Measurements from ENCODE around the gene CEMP1. TPM values are rescaled to one million over a fixed set of nuclear protein-coding genes. Genes with fewer than 3 reads are reported as not detected.

The CEMP1 gene
- total and polyA plus RNA-seq, 11 donors: 0.04 to 0.27 (median 0.18) TPM; not detected in 8

GRCh38 chr16:2494616-2495015 is 36.6 kb downstream of the CEMP1 start:
- Histone ChIP-seq H3K9me3 (no peaks in the 10 kb centered on the region), H3K27me3 (no peaks in the 10 kb centered on the region), H3K4me1 (peaks cover 0 to 30% (median 27%) of the 10 kb centered on the region in 12 donors), H3K36me3 (peaks cover 0 to 16% (median 3%) of the 10 kb centered on the region in 9 donors), H3K4me3 (no peak overlapping the region), H3K27ac (no peak overlapping the region)
- intact Hi-C loops (cut with DNase I): loop anchor here in 7 of 10 donors (5.0 to 10.0 kb wide), 6 partner anchors 60 to 300 kb away; partner anchors contain the start of genes ABCA3 (in 1 of the 7), CASKIN1 (in 1 of the 7) and CCNF (in 1 of the 7)
- 77 to 83% (median 81%) methylated on average over 5 of the region's 5 CpGs for WGBS, 4 donors
- DNase-seq (no peak), ATAC-seq (no peak)
- no peak for TF ChIP-seq POLR2A (IDR thresholded peaks at IDR 0.05)
- TF ChIP-seq, protein P1, sequence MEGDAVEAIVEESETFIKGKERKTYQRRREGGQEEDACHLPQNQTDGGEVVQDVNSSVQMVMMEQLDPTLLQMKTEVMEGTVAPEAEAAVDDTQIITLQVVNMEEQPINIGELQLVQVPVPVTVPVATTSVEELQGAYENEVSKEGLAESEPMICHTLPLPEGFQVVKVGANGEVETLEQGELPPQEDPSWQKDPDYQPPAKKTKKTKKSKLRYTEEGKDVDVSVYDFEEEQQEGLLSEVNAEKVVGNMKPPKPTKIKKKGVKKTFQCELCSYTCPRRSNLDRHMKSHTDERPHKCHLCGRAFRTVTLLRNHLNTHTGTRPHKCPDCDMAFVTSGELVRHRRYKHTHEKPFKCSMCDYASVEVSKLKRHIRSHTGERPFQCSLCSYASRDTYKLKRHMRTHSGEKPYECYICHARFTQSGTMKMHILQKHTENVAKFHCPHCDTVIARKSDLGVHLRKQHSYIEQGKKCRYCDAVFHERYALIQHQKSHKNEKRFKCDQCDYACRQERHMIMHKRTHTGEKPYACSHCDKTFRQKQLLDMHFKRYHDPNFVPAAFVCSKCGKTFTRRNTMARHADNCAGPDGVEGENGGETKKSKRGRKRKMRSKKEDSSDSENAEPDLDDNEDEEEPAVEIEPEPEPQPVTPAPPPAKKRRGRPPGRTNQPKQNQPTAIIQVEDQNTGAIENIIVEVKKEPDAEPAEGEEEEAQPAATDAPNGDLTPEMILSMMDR (IDR thresholded peaks at IDR 0.05): no peak

- intact Hi-C loops (cut with DNase I): loop anchor here in 3 of 10 donors (10.0 kb wide), 2 partner anchors 59 to 299 kb away; partner anchors contain the start of gene CASKIN1 (in 1 of the 3)
- WGBS, 4 donors: 94 to 96% (median 95%) methylated on average over 6 of the region's 6 CpGs
- no peak for ATAC-seq
Measured at GRCh38 chr16:2493605-2494004, 37.6 kb downstream of the CEMP1 start.

GRCh38 chr16:2492292-2492691 is 38.9 kb downstream of the CEMP1 start:
- H3K4me3 ChIP-seq: no peak overlapping the region
- no peak for DNase-seq
- whole genome bisulfite sequencing, 4 donors: 92 to 95% (median 94%) methylated on average over 13 of the region's 13 CpGs
- H3K27ac ChIP-seq: no peak overlapping the region
- no peaks in the 10 kb centered on the region for H3K9me3 ChIP-seq
- TF ChIP-seq POLR2A (IDR thresholded peaks at IDR 0.05): no peak
- TF ChIP-seq, protein P1 (IDR thresholded peaks at IDR 0.05): no peak
- H3K36me3 ChIP-seq: peaks cover 0 to 14% (median 3%) of the 10 kb centered on the region in 9 donors
- intact Hi-C loops (cut with DNase I): loop anchor here in 3 of 10 donors (10.0 kb wide), 2 partner anchors 57 to 297 kb away; partner anchors contain the start of gene CASKIN1 (in 1 of the 3)
- ATAC-seq: no peak
- peaks cover 0 to 19% (median 6%) of the 10 kb centered on the region in 12 donors for H3K4me1 ChIP-seq
- H3K27me3 ChIP-seq: no peaks in the 10 kb centered on the region

More at GRCh38 chr16:2493605-2494004, 37.6 kb downstream of the CEMP1 start:
- no peak for TF ChIP-seq POLR2A (IDR thresholded peaks at IDR 0.05)
- TF ChIP-seq, protein P1 (IDR thresholded peaks at IDR 0.05): no peak
- Histone ChIP-seq H3K4me1 (peaks cover 0 to 21% (median 19%) of the 10 kb centered on the region in 12 donors), H3K27me3 (no peaks in the 10 kb centered on the region), H3K36me3 (peaks cover 0 to 14% (median 3%) of the 10 kb centered on the region in 9 donors), H3K27ac (no peak overlapping the region), H3K4me3 (no peak overlapping the region), H3K9me3 (no peaks in the 10 kb centered on the region)
- DNase-seq: no peak

DNA sequence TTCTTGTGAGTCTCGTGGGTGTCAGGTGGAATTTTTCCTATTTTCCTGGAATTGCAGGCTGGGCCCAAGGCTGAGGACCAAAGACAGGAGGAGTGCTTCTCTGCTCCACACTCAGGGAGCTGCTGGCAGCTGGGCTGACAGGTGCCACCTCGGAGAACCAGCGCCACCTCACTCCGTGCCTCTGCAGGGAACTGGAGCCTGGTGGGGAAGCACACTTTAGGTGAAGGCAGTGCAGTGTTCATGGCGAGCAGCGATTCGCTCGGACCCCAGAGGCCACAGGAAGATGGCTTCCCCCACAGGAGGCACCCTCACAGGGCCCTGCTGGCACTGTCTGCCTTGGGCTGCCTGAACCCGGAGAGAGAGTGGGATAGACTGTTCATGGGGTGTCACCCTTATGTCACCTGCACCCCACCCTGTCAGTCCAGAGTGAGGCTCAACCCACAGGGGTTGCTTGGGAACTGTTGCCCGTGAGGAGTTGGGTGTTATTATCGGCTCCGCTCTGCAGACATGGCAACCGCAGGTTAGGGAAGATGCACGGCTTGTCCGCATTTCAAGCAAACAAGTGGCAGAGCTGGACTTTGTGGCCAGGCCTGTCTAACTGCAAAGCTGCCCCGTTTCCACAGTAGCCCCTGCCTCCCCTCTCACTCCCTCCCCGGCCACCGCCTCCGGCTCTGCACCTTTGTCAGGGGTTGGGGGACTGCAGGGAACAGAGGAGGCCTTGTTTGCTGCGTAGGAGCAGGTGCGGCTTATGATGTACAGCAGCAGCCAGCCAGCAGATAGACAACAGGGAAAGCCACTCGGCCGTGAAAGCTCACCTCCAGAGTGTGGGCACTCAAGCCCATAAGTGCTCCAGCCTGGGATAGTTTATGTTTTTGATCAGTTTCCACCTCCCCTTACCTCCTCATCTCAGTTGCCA is 40.8 kb downstream of the CEMP1 start:
- Histone ChIP-seq H3K9me3 (no peaks in the 10 kb centered on the region), H3K4me1 (peaks cover 0 to 27% (median 12%) of the 10 kb centered on the region in 12 donors), H3K27me3 (no peaks in the 10 kb centered on the region), H3K27ac (no peak overlapping the region), H3K36me3 (no peaks in the 10 kb centered on the region), H3K4me3 (no peak overlapping the region)
- intact Hi-C loops (cut with DNase I): loop anchor here in 3 of 10 donors (10.0 kb wide), 2 partner anchors 56 to 296 kb away; partner anchors contain the start of gene CASKIN1 (in 1 of the 3)
- 91 to 94% (median 92%) methylated on average over 19 to 23 of the region's 23 CpGs for WGBS, 4 donors
- DNase-seq (peak in 1 of 5 donors; percentile 55), ATAC-seq (no peak)
- TF ChIP-seq, protein P1 (IDR thresholded peaks at IDR 0.05): no peak
- TF ChIP-seq POLR2A (IDR thresholded peaks at IDR 0.05): no peak
